NCI-H524 treated with DMSO at 0.1 percent for 48 hours (cell line): ENCODE data around the gene THBD.

Experiments
- DNase-seq: peaks from one replicate; lab custom pipeline; 2025; lab: John Stamatoyannopoulos, UW

THBD gene

GRCh38 chr20:23049201-23050075 lies at the start of gene THBD:
Gene THBD, minus strand, starts transcription at chr20:23049672. Its CDS starts 168 bp downstream, at chr20:23049504.
- DNase-seq, result no peak

DNA sequence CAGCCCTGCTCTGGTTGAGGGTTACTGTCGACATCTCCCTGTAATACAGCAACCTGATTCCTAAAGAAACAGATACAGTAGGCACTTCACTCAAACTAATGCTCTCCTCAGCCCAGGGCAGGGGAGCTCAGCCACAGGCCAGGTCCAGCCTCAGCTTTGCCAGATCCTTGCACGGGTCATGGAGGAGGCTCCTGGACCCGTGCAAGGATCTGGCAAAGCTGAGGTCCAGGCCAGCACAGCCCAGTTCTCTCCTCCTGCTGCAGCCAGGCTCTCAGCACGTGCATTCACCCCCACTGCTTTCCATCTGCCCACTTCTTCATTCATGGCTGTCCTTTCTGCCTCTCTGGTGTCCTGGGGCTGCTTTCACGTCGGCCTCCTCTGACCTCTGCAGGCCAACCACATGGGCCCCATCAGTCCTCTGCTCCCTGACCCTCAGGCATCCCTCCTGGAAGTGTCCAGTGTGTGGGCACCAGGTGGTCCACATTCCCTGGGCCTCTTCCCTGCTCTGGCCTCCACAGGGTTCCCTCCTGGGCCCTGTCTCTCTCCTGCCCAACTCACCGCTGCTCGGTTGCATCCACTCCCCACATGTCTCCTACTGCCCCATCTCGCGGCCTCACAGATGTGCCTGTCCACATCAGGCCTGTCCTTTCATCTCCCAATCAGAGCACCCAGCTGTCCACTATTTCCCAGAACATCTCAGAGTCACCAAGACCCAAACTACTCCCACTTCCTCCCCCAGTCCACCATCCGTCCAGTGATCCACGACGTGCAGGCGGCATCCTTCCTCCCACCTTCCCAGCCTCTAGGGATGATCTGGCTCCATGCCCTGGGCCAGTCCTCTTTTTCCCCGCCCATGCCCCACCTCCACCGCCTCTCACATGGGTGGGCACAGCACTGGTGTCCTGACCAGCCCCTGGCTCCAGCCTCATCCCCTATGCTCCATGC lies 48.4 kb upstream of the THBD start:
- no peak for DNase-seq

DNA sequence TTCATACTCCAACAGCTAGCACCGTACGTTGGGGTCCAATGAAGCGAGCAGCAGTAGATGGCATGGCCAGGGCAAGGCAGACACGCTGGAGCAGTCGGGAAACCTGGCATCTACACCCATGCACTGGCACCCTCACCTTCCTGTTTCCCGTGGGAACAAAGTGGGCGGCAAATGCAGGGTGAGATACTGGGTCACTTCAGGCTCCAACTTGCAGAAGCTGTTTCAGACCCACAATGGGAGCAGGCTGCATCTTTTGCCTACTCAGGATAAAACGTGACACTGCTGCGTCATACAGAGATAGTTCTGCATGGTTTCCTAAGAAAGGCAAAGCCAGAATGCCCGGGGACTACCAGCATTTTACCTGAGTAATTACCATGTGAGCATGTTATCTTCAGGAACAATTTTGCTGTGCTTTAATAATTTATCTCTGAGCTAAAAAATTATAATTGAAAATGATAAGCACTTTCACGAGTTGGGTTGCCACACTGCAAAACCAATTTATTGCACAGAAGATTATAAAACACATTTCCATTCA lies 47.6 kb upstream of the THBD start:
- DNase-seq, result no peak

- DNase-seq, result no peak
Measured at GRCh38 chr20:23096097-23096496, 46.6 kb upstream of the THBD start.

GRCh38 chr20:23095499-23095898 lies 46.0 kb upstream of the THBD start:
- DNase-seq, result no peak

- DNase-seq, result no peak
Measured at GRCh38 chr20:23094927-23095326, 45.5 kb upstream of the THBD start.

GRCh38 chr20:23094213-23094896 lies 44.9 kb upstream of the THBD start:
- DNase-seq, result no peak

GRCh38 chr20:23093613-23094012 lies 44.1 kb upstream of the THBD start:
- DNase-seq, result no peak

DNA sequence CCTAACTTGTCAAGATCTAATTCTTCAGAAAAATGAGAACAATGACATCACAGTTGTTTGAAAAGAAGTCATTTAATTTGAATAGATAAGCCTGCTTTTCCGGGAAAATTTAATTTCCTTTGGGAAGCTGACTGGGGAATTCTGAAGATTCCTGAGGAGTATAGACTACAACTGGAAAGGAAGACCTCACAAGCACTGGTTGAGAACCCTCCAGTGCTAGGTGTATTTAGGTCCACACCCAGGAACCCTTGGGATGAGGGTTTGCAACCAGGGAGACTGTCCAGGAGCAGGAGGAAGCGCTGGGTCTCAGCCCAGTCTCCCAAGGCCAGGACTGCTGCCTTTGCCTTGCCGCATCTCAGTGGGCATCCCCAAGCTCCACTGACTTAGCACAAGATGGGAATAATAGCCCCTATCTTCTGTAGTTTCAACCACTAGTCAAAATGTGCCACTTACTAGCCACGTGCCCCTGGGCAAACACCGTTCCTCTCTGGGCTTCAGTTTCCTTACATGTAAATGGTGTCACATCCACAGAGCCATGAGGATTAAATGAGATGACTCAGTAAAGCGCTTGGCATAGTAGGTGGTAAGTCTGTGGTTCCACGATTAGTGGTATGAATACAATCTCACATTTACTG lies 43.5 kb upstream of the THBD start:
- DNase-seq, result no peak

DNA sequence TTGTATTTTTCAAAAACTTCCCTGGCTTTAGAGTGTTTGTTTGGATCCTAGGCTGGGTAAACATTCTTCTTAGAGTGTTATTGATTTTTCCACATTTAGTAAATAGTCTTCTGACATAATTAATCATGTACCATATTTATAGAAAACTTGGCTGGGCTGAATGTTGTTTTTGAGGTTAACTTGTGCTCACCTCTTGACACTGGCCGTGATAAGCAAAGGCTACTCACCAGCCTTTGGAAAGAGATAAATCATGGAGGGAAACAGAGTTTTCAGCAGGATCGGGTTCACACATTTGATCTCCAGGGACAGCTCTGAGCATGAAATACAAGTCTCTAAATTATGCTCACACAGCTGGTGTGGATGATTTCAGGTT lies 42.9 kb upstream of the THBD start:
- DNase-seq, result no peak

DNA sequence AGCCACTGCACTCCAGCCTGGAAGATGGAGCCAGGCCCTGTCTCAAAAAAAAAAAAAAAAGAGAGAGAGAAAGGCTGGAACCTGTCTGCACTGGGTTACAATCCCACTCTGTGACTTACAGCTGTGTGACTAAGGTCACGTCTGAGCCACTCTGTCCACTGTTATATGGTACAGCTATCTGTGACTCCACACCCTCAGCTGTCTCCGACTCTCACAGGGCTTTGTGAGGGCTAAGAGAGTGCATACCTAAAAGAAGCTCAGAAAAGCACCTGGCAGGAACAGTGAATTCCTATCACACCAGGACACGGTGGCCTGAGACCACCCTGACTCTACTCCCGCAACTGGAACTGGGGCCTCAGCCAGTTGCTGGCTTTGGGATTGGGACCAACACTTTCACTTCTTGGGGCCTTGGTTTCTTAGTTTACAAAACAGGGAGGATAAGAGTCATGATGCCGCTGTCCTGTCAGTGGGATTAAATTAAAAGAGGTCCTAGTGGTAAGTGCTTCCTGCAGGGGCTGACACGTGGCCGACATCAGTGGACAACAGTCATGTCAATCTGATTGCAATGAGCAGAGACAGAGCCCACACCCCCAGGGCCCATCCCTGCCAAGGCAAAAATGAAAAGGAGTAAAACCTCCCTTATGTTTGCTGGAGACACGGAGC lies 42.4 kb upstream of the THBD start:
- DNase-seq, result no peak

- DNase-seq, result no peak
Measured at GRCh38 chr20:23090878-23091277, 41.4 kb upstream of the THBD start.

DNA sequence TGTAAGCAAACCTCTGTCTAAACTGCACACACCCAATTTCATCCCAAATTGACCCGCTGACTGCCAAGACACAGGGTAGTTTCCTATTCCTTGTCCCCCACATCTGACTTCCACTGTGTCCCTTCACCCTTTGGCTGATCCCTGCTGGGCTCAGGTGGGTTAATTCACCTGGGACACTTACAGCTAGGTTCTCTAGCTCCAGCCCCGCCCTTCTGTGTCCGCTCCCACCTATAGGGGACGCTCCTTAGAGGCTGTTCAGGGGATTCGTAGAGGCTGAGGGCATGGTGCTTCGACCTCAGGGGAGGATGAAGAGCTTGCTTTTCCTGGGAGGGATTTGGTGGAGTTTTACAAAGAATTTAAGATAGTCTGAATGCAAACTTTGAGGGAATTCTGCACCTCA lies 40.7 kb upstream of the THBD start:
- no peak for DNase-seq

- DNase-seq, result no peak
Measured at GRCh38 chr20:23088866-23089265, 39.4 kb upstream of the THBD start.

DNA sequence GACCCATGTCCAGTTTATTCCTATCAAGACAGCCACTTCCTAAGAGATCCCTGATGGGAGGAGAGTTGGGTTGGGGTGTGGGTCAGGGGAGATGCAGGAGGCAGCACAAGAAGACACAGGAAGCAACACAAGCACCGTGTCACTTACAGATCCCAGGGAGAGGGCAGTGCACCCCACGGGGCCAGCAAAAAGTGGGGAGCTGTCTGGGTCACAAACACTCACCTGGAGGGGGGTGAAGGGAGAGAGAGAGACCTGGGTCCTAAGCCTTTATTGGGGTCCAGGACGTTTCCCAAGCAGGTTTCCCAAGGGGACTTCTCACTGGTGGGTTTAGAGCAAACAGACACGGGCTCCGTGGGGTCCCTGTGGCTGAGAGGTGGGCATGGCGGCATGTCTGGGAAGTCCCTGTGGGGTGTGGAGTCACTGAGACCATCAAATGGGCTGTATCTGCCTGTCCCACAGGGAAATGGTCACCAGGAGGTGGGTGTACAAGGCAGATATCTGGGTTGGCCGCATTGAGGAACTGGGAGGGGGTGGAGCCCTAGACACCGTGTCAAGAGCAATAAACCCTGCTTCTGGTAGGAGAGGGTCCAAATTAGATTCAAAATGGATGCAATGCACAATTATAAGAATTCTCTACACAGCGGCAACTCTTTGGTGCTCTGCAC lies 38.2 kb upstream of the THBD start:
- DNase-seq, result no peak

- DNase-seq, result no peak
Measured at GRCh38 chr20:23086931-23087411, 37.5 kb upstream of the THBD start.

GRCh38 chr20:23086056-23086566 lies 36.6 kb upstream of the THBD start, which contains the start of gene CD93:
Gene CD93, minus strand, starts transcription at chr20:23086324. Its CDS starts 132 bp downstream, at chr20:23086192.
- no peak for DNase-seq

DNA sequence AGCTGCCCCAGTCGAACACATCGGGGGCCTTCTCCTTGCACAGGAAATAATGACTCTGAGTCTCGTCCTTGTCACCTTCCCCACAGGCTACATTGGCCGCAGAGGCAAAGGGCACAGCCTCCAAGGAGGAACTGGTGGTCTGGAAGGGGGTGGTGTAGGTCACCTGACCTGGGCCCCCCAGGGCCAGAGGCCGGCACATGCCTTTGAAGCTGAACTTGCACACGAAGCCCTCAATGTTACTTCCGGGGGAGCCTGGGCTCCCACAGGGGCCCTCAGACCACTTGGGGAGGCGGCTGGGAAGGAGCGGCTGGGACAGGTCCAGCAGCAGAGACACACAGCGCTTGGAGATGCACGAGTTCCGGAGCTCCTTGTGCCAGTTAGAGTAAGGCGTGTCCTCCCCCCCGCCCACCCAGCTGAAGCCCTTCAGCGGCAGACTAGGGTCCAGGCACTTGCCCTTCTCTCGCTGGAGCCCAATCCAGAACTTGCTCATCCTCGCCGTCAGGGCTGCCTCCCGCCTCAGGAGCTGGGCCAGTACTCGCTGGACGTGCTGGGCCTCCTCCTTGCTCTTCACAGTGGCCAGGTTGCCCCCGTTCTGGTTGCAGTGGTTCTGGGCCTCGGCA lies 36.1 kb upstream of the THBD start:
- DNase-seq, result no peak

- no peak for DNase-seq
Measured at GRCh38 chr20:23084845-23085365, 35.4 kb upstream of the THBD start.
